HG03045 (cell line): ENCODE data around the gene PITPNC1.
A peak's percentile ranks its signal among the peaks of the same experiment; 100 is the strongest.
"Not testable (repeated sequence)": the region's sequence is repeated elsewhere in the genome, so short reads cannot be mapped to it uniquely, and the experiment has no call there.

Experiments used
- ATAC-seq: cut with Tn5 transposase; IDR thresholded peaks from one replicate; pipeline ENCODE4 v1.9.1; 2021; ENCODE audit warnings: mild to moderate bottlenecking, moderate library complexity; ENCODE audit not compliant: unreplicated experiment

Gene PITPNC1

DNA sequence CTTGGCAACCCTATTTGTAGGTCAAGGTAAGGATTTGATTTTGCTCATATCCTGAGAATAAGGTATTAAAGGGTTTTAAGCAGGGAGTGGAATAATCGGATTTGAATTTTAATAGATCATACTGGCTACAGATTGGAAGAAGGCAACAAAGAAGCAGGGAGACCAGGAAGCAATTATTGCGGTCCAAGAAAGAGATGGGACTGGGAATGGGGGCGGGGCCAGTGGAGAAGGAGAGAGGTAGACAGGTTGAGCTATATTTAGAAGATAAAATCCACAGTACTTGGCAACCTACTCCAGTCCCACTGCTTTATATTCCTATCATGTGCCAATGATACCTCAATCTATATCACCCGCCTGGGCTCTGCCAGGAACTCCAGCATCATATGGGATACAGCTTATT is 334.8 kb downstream of the PITPNC1 start:
- ATAC-seq: no peak

GRCh38 chr17:67712375-67712774 is 335.3 kb downstream of the PITPNC1 start:
- no peak for ATAC-seq

DNA sequence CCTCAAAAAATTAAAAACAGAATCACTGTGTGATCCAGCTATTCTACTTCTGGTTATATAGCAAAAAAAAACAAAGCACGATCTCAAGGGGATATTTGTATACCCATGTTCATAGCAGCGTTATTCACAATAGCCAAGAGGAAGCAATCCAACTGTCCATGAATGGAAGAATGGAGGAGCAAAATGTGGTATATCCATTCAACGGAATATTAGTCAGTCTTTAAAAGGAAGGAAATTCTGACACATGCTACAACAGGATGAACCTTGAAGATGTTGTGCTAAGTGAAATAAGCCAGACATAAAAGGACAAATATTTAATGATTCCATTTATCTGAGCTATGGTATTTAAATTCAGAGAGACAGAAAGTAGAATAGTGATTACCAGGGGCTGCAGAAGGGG is 336.1 kb downstream of the PITPNC1 start:
- ATAC-seq: no peak

DNA sequence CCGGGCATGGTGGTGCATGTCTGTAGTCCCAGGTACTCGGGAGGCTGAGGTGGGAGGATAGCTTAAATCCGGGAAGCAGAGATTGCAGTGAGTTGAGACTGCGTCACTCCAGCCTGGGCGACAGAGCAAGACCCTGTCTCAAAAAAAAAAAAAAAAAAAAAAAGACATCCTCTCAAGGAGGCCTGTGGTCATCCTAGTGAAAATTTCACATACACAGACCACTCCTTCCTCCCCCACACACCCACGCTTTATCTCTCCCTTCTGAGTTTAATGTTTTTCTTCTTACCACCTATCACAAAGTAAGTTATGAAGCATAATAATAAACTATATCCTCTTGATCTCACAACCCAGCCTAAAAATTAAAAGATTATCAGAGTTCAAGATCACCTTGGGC is 339.3 kb downstream of the PITPNC1 start:
- no peak for ATAC-seq

GRCh38 chr17:67717192-67717623 is 340.1 kb downstream of the PITPNC1 start:
- ATAC-seq: no peak

DNA sequence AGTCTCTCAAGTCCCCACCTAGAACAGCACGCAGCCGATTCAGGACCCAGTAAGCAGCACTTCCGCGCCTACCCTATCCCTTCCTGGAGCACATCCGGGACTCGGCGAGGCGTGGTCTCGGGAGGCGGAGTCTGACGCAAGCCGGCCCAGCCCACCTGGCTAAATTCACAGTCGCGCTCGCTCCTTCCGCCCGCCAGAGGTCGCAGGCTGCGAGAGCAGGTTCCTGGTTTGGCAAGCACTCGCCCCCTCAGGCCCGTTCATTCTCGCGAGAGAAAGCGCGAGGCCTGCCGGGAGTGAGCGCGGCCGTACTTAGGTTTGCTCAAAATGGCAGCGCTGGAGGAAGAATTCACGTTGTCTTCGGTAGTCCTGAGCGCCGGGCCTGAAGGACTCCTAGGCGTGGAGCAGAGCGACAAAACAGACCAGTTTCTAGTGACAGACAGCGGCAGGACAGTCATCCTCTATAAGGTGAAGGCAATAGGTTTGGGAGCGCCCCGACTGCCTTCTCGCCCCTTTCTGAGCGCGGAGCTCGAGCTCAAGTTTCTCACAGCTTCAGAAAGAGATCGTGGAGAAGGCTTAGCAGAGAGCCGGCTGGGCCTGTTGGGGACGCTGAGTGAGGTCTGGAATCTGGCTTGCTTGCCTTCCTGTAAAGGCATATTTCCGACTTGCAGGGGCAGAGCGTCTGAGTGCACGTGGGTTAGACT is 340.7 kb downstream of the PITPNC1 start, which contains the start of gene NOL11:
NOL11 (plus strand) TSS at position 313 of the 701 bp plus-strand sequence; CDS start at position 325, 12 bp downstream.
- peak; percentile 98 for ATAC-seq

DNA sequence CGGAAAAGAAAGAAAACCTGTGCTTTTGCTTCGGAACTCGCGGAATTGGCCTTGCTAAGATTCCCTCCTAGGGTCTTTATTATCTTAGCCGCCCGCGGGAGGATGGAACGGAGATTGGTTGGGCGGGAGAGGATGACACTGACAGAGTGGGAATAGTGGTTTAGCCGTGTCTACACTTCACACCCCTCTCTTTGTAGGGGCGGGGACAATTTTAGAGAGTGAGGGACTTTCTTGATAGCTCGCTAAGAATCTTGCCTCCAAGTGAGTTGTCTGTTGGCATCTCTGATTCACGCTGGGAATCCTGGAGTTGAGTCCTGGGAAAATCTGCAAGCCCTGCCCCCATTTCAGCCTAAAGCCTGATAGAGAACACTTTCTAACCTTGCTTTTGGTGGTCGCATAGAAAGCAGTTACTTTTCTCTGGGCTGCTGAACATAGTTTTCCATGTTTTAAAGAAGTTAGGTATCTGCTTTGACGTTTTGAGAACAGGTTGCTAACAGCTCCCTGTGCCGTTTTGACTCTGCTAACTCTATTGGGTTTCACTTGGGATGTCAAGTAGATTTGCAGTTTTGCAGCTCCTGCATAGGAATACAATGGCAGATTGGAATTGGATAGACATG is 341.4 kb downstream of the PITPNC1 start:
- ATAC-seq: no peak

- no peak for ATAC-seq
Measured at GRCh38 chr17:67725373-67725791, 348.3 kb downstream of the PITPNC1 start.

DNA sequence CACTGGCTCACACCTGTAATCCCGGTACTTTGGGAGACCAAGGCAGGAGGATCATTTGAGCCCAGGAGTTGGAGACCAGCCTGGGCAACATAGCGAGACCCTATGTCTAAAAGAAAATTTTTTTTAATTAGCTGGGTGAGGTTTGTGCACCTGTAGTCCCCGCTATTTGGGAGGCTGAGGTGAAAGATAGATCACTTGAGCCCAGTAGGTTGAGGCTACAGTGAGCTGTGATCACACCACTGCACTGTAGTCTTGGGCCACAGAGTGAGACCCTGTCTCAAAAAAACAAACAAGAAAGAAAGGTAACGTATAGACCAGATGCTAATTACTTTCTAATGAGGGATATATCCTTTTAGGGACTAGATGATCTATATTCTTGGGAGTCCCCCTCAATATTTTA is 348.7 kb downstream of the PITPNC1 start:
- ATAC-seq: no peak

- not testable (repeated sequence) for ATAC-seq
Measured at GRCh38 chr17:67727152-67728039, 350.3 kb downstream of the PITPNC1 start.

DNA sequence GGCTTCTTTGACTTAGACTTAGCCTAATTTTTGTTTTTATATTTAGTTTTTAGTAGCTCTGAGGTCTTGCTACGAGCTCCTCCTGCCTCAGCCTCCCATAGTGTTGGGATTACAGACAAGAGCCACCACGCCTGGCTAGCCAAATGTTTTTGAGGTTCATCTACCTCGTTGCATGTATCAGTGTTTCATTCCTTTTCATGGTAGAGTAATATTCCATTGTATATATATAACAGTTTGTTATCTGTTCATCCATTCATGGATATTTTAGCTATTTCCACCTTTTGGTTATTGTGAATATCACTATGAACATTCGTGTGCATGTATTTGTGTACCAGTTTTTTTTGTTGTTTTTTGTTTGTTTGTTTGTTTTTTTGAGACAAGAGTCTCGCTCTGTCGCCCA is 352.8 kb downstream of the PITPNC1 start:
- no peak for ATAC-seq

GRCh38 chr17:67730731-67731130 is 353.6 kb downstream of the PITPNC1 start:
- no peak for ATAC-seq

DNA sequence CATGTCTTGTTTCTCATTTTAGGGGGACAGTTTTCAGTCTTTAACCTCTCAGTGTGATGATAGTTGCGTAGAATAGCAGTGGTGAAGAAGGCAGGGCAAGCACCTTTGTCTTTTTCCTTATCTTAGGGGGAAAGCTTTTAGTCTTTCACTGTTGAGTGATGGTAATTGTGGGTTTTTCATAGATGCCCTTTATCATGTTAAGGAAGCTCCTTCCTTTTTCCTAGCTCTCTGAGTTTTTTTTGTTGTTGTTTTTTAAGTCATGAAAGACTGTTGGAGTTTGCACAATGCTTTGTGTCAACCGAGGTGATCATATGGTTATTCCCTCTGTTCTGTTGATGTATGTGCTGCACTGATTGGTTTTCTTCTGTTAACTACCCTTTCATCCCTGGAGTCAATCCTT is 356.4 kb downstream of the PITPNC1 start:
- no peak for ATAC-seq

DNA sequence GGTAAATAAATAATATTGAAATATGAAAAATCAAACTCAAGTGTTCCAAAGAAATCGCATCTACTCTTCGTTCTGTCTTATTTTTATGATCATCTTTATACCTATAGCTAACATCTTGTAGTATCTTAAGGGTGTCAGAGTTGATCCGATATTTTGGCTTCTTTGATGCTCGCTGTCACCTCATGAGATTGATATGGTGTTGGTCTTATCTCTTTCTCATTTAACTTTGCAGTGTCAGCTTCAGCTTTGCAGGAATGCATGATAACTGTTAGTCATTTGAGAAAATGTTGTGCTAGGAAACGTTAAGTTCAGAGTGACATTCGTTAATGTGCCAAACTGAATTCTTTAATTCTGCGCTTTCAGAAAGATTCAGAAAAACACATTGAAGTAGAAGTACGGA is 360.1 kb downstream of the PITPNC1 start:
- no peak for ATAC-seq

DNA sequence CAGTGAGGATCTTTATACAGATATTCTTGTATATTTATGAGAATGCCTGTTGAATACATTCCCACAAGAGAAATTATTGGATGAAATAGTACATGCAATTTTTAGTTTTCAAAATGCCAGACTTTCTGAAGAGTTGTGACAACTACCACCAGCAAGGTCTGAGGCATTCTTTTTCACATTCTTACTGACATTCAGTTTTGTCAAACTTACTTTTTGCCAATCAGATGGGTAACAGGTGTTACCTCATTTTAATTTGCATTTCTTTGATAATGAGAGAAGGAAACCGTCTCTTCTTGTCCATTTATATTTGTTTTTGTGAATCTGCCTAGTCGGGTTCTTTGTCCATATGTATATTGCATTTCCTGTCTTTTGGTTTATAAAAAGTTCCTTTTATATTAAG is 364.9 kb downstream of the PITPNC1 start:
- ATAC-seq: no peak
